HG02571 (cell line): ENCODE data around the gene LIG4.

Experiments used
- ATAC-seq: cut with Tn5 transposase; IDR thresholded peaks from one replicate; pipeline ENCODE4 v1.9.1; 2021; ENCODE audit warnings: mild to moderate bottlenecking, moderate library complexity; ENCODE audit not compliant: unreplicated experiment

Gene LIG4

DNA sequence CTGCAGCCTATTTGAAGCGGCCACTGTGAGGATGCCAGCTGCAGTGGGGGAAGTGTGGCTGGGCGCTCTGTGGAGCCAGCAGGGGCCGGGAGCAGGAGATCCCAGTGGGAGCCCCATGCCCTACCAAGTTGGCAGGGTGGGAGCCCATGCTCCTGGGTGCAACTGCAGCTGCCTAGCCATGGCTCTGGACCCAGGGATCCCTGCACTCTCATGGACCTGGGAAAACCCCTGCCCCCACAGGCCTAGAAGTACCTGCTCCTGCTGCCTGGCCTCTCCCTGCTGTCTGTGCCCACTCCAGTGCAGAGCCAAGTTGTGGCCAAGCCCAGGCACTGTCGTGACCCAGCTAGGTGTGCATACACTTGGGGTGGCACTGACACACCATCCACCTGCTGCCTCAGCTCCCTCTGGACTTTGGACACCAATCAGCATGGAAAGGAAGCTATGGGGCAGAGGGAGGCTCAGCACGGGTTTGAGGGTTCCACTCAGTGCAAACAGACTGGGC is 20.9 kb downstream of the LIG4 start:
- no peak for ATAC-seq

DNA sequence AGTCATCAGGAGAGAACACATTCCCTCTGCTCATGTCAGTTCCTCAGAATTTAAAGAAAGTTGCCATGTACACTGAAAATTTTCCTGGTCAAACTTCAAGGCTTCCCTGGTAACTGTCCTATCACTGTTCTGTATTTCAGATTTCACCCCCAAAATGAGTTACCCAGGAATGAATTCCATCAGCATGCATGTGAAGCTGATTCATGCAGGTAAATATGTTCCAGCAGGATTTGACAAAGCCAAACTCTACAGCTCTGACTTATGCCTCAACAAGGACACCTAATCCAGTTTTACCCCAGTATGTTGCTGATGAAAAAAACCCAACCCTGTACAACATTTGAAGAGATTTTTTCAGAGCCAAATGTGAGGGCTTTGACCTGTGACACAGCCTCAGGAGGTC is 21.5 kb downstream of the LIG4 start:
- no peak for ATAC-seq

DNA sequence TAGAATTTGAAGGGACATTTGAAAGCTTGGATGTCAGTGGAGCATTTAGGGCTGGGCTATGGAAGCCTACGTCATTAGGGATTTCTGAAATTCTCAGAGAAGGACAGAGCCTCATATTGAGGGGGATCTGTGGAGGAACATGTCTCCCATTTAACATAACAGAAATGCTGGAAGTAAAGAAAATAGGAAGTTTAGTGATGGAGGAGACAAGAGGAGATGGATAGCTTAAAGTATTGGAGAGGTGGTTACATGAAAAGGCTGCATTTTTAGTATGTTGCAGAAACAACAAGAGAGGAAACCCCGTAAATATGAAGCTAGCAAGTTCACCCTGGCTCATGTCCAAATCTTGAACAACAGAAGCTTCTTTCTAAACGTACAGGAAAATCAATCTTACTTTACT is 24.4 kb downstream of the LIG4 start:
- ATAC-seq, result no peak

DNA sequence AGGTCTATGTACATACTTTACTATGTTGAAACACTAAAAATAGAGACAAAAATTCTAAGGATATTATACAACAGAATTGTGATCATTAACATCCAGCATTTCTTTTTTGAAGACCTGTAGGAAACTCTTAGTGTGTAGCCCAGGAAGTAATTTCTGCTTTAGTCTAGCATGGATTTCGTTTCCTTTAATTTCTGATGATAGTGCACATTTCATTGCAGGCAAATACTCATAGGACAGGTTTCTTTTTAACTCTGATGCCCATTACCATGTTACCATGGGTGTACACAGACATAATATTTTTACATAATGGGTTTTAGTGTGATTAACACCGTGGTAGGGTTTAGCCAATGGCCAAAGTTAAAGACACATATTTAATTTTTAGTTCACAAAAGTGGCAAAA is 27.1 kb downstream of the LIG4 start:
- no peak for ATAC-seq

DNA sequence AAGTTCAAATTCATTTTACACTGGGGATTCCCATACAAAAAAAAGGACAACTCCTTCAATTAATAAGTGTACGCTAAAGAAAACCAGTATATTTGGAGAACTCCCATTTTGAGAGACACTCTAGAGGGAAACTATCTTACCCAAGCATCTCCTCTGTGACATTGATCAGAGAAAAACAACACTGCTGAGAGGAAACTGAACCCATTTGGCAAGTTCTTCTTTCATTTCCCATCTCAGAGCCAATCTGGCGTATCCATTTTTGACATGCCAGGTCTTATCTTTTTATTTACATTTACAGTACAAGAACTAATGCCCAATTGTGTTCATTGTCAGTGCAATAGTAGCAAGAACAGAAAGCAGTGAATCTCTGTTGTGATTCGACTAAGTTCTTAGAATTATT is 30.1 kb downstream of the LIG4 start:
- no peak for ATAC-seq

DNA sequence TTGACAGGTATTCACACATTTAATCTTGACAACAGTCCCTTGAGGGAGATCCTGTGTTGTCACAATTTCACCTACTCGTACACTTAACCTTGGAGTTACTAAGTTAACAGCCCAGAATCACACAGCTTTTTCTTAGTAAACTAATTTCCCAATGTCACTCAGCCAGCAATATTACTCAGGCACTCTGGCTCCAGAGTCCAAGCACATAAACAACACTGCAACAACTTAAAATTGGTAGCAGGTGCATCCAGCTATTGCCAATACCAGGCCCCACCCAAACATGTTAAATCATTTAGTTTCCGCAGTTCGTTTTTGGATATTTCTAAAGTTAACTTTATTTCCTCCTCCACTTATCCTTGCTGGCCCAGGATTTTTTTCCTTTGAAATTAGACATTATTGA is 32.7 kb downstream of the LIG4 start:
- no peak for ATAC-seq

DNA sequence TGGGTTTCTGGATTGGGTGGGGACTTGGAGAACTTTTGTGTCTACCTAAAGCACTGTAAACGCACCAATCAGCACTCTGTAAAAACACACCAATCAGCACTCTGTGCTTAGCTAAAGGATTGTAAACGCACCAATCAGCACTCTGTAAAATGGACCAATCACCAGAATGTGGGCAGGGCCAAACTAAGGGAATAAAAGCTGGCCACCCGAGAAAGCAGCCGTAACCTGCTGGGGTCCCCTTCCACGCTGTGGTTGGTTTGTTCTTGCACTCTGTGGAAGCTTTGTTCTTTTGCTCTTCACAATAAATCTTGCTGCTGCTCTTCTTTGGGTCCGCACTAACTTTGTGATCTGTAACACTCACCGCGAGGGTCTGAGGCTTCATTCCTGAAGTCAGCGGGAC is 37.3 kb downstream of the LIG4 start:
- ATAC-seq, result no peak

DNA sequence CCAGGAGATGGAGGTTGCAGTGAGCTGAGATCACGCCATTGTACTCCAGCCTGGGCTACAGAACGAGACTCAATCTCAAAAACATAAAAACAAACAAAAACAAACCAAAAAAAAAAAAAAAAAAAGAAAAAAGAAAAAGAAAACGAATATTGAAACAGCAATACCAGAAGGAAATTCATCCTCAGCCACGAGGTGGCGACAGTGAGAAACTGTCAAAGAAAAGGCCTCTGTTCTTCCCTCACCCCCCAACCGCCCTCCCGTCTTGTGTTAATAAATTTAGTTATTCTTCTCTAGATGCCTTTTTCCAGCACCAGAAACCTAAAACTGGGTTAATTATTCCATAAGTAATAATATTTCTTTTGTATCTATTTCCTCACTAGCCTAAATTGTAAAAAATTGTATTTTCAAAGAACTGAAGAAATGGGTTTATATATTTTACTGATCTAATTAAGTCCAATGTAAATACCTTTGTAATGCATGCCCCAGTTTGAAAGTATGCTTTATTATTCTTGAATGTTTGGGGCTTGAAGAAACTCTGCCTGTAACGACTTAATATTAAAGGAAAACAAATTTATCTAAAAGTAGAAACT is 38.6 kb downstream of the LIG4 start:
- no peak for ATAC-seq

DNA sequence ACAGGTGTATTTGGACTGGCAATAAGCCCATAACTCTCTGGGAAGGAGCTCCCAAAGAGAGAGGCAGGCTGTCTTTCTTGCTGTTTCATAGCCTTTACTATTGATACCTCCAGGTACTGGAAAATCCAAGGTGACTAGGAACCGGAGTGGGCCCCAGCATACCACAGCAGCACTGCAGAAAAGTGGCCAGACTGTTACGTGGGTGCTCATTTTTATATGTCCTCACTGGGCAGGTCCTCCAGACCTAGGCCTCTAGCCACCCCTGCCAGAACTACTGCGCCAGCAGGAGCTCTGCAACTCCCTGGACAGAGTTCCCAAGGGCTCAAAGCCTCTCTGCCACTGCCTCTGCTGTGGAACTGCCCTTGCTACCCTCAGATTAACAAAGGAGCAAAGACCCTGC is 46.4 kb downstream of the LIG4 start:
- no peak for ATAC-seq

DNA sequence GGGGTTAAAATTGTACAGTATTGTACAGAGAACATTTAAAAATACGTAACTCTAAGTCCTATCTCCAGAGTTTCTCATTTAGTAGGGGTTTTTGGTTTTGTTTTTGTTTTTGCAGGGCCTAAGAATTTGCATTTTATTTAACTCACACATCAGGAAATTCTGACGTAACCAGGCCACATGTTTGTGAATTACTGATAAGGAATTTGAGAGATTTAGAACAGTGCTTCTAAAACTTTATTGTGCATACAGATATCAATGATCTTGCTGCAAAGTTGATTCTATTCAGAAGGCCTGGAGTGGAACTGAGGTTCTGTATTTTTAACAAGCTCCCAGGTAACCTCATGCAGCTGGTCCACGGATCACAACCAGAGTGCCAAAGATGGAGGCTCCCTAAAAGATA is 49.3 kb downstream of the LIG4 start:
- no peak for ATAC-seq

DNA sequence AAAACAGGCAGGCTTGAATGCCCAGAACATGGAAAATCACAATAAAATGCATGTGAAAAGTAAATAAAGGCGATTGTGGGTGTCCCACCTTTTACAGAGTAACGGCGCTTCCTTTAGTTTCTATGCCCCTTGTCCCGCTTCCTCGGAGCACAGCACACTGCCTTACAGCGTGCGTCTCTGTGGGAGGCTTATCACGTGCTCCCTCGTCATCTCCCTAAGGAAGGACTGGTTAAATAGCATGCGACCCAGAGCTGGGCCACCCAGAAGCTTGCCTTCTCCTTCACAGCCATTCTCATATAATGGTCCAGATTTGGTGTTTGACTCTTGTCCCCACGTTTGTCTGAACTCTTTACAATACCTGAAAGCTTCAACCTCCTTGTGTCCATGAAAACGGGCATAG is 56.6 kb downstream of the LIG4 start:
- no peak for ATAC-seq
